ENCODE results near the gene MSANTD7.

DNA sequence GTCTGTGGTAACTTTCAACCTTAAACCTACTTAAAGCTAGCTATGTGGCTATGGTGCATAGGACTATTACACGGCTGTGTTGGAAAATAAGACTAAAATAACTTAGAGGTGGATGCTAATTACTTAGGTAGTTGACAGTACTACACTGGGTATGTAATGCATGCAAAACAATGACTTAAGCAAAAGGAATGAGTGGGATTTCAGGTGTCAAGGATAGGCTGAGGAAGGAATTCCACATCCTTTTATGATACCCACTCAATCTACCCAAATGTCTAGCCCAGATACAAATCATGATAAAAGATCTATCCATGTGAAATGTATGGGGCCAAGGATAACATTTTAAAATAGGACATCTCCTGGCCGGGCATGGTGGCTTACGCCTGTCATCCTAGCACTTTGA is 14.1 kb upstream of the MSANTD7 start:
- no peak for TF ChIP-seq CTCF (IDR thresholded peaks at IDR 0.05)
- no peak for TF ChIP-seq POLR2A (IDR thresholded peaks at IDR 0.05)
- no peak for TF ChIP-seq POLR2AphosphoS5 (IDR thresholded peaks at IDR 0.05)

Data from stomach (tissue), 4 donors.